NCI-H82 treated with DMSO at 0.1 percent for 48 hours (cell line): ENCODE measurements around the gene NXPE3.

Experiments
- DNase-seq: peaks from one replicate; lab custom pipeline; 2025; ENCODE audit not compliant: unreplicated experiment; lab: John Stamatoyannopoulos, UW

The NXPE3 gene

GRCh38 chr3:101828276-101828675 lies 49.3 kb downstream of the NXPE3 start:
- DNase-seq: no peak

GRCh38 chr3:101828691-101829436 lies 49.9 kb downstream of the NXPE3 start:
- DNase-seq: no peak

- no peak for DNase-seq
Observed at GRCh38 chr3:101829437-101829830, 50.4 kb downstream of the NXPE3 start.

- no peak for DNase-seq
Observed at GRCh38 chr3:101829874-101830273, 50.9 kb downstream of the NXPE3 start.

GRCh38 chr3:101833446-101833974 lies 54.5 kb downstream of the NXPE3 start:
- DNase-seq: no peak

- DNase-seq: no peak
Observed at GRCh38 chr3:101835676-101836075, 56.7 kb downstream of the NXPE3 start.

- DNase-seq: no peak
Observed at GRCh38 chr3:101836160-101836559, 57.1 kb downstream of the NXPE3 start.

GRCh38 chr3:101836652-101837598 lies 57.9 kb downstream of the NXPE3 start:
- no peak for DNase-seq

- no peak for DNase-seq
Observed at GRCh38 chr3:101838691-101839090, 59.7 kb downstream of the NXPE3 start.

- no peak for DNase-seq
Observed at GRCh38 chr3:101840066-101840465, 61.1 kb downstream of the NXPE3 start.

GRCh38 chr3:101842245-101842934 lies 63.4 kb downstream of the NXPE3 start:
- DNase-seq: no peak

- DNase-seq: no peak
Observed at GRCh38 chr3:101842935-101843330, 63.9 kb downstream of the NXPE3 start.

GRCh38 chr3:101845425-101845824 lies 66.4 kb downstream of the NXPE3 start:
- DNase-seq: no peak

- DNase-seq: no peak
Observed at GRCh38 chr3:101846709-101847108, 67.7 kb downstream of the NXPE3 start.

- no peak for DNase-seq
Observed at GRCh38 chr3:101847328-101847727, 68.3 kb downstream of the NXPE3 start.

GRCh38 chr3:101848326-101848725 lies 69.3 kb downstream of the NXPE3 start:
- no peak for DNase-seq

- peak; percentile 61 for DNase-seq
Observed at GRCh38 chr3:101848754-101849713, 70.0 kb downstream of the NXPE3 start, which contains the start of gene NFKBIZ. NFKBIZ (plus strand) TSS chr3:101849514; CDS start chr3:101849629, 115 bp downstream.

- no peak for DNase-seq
Observed at GRCh38 chr3:101849714-101850245, 70.8 kb downstream of the NXPE3 start.

- no peak for DNase-seq
Observed at GRCh38 chr3:101850246-101851051, 71.4 kb downstream of the NXPE3 start.
